ENCODE results near the gene MCEMP1.

DNA sequence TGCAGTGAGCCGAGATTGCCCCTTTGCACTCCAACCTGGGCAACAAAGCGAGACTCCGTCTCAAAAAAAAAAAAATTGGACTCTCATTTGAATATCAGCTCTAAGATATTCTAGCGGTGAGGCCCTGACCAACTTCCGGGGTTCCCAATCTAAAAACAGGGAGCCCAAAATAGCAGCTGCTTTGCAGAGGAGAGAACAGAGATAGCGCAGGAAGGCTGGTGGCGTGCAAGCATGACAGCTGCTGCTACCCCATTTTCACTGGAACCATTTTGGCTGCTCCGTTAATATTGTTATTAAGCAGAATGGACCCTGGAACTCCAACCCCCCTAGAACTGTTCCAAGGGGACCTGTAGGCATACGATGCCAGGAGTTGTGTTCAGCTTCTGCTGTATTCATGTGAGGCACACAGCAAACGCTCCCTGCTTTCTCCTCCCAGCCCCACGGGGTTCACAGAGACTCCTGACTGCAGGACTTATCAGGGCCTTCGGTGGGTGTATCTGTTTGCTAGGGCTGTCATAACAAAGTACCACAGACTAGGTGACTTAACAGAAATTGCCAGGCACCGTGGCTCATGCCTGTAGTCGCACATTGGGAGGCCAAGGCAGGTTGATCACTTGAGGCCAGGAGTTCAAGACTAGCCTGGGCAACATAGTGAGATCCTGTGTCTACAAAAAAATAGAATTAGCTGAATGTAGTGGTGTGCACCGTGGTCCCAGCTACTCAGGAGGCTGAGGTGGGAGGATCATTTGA lies 28.4 kb upstream of the MCEMP1 start:
- TF ChIP-seq, protein P1, sequence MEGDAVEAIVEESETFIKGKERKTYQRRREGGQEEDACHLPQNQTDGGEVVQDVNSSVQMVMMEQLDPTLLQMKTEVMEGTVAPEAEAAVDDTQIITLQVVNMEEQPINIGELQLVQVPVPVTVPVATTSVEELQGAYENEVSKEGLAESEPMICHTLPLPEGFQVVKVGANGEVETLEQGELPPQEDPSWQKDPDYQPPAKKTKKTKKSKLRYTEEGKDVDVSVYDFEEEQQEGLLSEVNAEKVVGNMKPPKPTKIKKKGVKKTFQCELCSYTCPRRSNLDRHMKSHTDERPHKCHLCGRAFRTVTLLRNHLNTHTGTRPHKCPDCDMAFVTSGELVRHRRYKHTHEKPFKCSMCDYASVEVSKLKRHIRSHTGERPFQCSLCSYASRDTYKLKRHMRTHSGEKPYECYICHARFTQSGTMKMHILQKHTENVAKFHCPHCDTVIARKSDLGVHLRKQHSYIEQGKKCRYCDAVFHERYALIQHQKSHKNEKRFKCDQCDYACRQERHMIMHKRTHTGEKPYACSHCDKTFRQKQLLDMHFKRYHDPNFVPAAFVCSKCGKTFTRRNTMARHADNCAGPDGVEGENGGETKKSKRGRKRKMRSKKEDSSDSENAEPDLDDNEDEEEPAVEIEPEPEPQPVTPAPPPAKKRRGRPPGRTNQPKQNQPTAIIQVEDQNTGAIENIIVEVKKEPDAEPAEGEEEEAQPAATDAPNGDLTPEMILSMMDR (IDR thresholded peaks at IDR 0.05) = no peak
- no peak for TF ChIP-seq POLR2A (IDR thresholded peaks at IDR 0.05)
- no peak for TF ChIP-seq POLR2AphosphoS5 (IDR thresholded peaks at IDR 0.05; ENCODE audit: insufficient read depth in 1 of 2, low read depth in 1 of 2)
